Endometrial microvascular endothelial cells (primary cell): ENCODE results near the gene STRIT1. TPM values are rescaled to one million over a fixed set of nuclear protein-coding genes. Genes with fewer than 3 reads are reported as not detected.

Source experiments
- total RNA-seq: library from RNA; depleted of rRNA; stranded (reverse); fragments of >200 nt; gene quantifications from one replicate; pipeline ENCODE4 v1.2.3, GENCODE V29; 2015; ENCODE audit errors: inconsistent ontology term

Gene STRIT1
- total RNA-seq, 1 donor from 2014 or later: not detected

Other genes starting within 250 kb of the STRIT1 start
- gene MME, start 213.4 kb downstream of the STRIT1 start, total RNA-seq: 13.3 TPM